HepG2 (cell line): ENCODE data around the gene SOX9. TPM values are rescaled to one million over a fixed set of nuclear protein-coding genes. Genes with fewer than 3 reads are reported as not detected.

ENCODE experiments used
- ATAC-seq: fragments of 200-7000 bp; cut with Tn5 transposase; 3 replicates; pipeline ENCODE4 v1.9.1; 2020; ENCODE audit warnings: mild to moderate bottlenecking, moderate library complexity
- BruUV-seq: library from RNA; stranded (reverse); fragments of 400-500 nt; replicated peaks from 2 replicates; lab custom pipeline; 2021; lab: Mats Ljungman, UMichigan
- CTCF ChIA-PET: fragments of 300-600 bp; formaldehyde crosslinking; extraction: SDS; loops from one replicate; lab custom pipeline; 2021; ENCODE audit warnings: low total read pairs, inconsistent platforms, low intra/inter-chr PET ratio; lab: Yijun Ruan, JAX
- POLR2A ChIA-PET: fragments of 350-600 bp; sonication (Branson Sonifier 250); formaldehyde crosslinking; loops from one replicate; lab custom pipeline; 2020; ENCODE audit warnings: antibody characterized with exemption, inconsistent platforms; lab: Yijun Ruan, JAX
- DNase-seq: peaks from one replicate; pipeline ENCODE4 v3.0.0-alpha.2; 2015; ENCODE audit warnings: low spot score
- FAIRE-seq: peaks from 3 replicates; lab custom pipeline; 2011; peaks lifted over from hg19 to GRCh38; lab: Jason Lieb, UNC
- H2AFZ ChIP-seq: one replicate; pipeline ENCODE4 v1.6.1; 2011; ENCODE audit warnings: low read length, inconsistent platforms
- H3K27ac ChIP-seq: fragments of 300-600 bp; 3 replicates; pipeline ENCODE4 v1.8.0; 2011; ENCODE audit warnings: mixed run types, mild to moderate bottlenecking, mixed read lengths, low read length, inconsistent platforms; ENCODE audit not compliant: insufficient read depth; ENCODE audit errors: extremely low read length
- H3K27me3 ChIP-seq, 2 experiments: fragments of 200-600 bp in 1 of 2; 2 replicates in 1 of 2; 3 replicates in 1 of 2; pipeline versions ENCODE4 v1.6.0 to v1.8.0; 2011; ENCODE audit warnings: low read length in 2 of 2, mild to moderate bottlenecking in 2 of 2, moderate library complexity in 2 of 2, inconsistent platforms in 1 of 2; ENCODE audit not compliant: insufficient read depth in 2 of 2, control insufficient read depth in 1 of 2
- H3K36me3 ChIP-seq, 2 experiments: fragments of 200-600 bp in 1 of 2; replicated peaks in 1 of 2; 2 replicates in 1 of 2; 3 replicates in 1 of 2; pipeline versions ENCODE4 v1.5.1 to v1.8.0; 2011; ENCODE audit warnings: low read length in 2 of 2, inconsistent platforms in 1 of 2; ENCODE audit not compliant: insufficient read depth in 2 of 2, control insufficient read depth in 1 of 2
- H3K4me1 ChIP-seq: 2 replicates; pipeline ENCODE4 v1.5.1; 2012; ENCODE audit warnings: low read length, inconsistent platforms; ENCODE audit not compliant: insufficient read depth
- H3K4me2 ChIP-seq: 2 replicates; pipeline ENCODE4 v1.6.0; 2011; ENCODE audit warnings: low read depth, low read length, inconsistent platforms
- H3K4me3 ChIP-seq, 3 experiments: fragments of 200-600 bp in 1 of 3; sonication (generic), shearing (Covaris generic) in 1 of 3; replicated peaks in 1 of 3; 2 replicates each; pipeline ENCODE4 v1.5.1; 2011 to 2016; ENCODE audit warnings: low read length in 3 of 3, inconsistent platforms in 2 of 3, low read depth in 2 of 3, mild to moderate bottlenecking in 2 of 3, control low read depth in 1 of 3, mixed read lengths in 1 of 3; ENCODE audit not compliant: insufficient read depth in 1 of 3
- H3K79me2 ChIP-seq: one replicate; pipeline ENCODE4 v1.6.1; 2011; ENCODE audit warnings: low read length, inconsistent platforms; ENCODE audit not compliant: insufficient read depth
- H3K9ac ChIP-seq: 2 replicates; pipeline ENCODE4 v1.6.0; 2011; ENCODE audit warnings: mild to moderate bottlenecking, low read depth, low read length, inconsistent platforms; ENCODE audit not compliant: insufficient read depth
- H3K9me3 ChIP-seq: 2 replicates; pipeline ENCODE4 v1.5.1; 2012; ENCODE audit warnings: mild to moderate bottlenecking, low read length
- H4K20me1 ChIP-seq: 2 replicates; pipeline ENCODE4 v1.6.0; 2011; ENCODE audit warnings: inconsistent platforms, mild to moderate bottlenecking, low read length, moderate library complexity; ENCODE audit not compliant: insufficient read depth
- BRF2 ChIP-seq: sonication (generic); formaldehyde crosslinking; IDR thresholded peaks from 2 replicates; pipeline ENCODE4 v1.8.1; 2022; ENCODE audit warnings: mild to moderate bottlenecking, missing genetic modification reagents
- CBX2 ChIP-seq, 2 experiments: fragments of 200-600 bp in 1 of 2; sonication (generic); formaldehyde crosslinking in 1 of 2; IDR thresholded peaks; 2 replicates each; pipeline versions ENCODE4 v1.7.0 to v1.8.1; 2018 to 2022; ENCODE audit warnings: low read depth in 2 of 2, low read length in 1 of 2, mild to moderate bottlenecking in 1 of 2, missing genetic modification reagents in 1 of 2
- CCDC6 ChIP-seq: sonication (generic); formaldehyde crosslinking; IDR thresholded peaks from 2 replicates; pipeline ENCODE4 v1.8.1; 2022; ENCODE audit warnings: mild to moderate bottlenecking, missing genetic modification reagents, moderate library complexity
- DBP ChIP-seq: sonication (generic); formaldehyde crosslinking; IDR thresholded peaks from 2 replicates; pipeline ENCODE4 v1.4.0; 2020; ENCODE audit warnings: missing genetic modification reagents; ENCODE audit errors: not compliant biosample characterization
- E2F1 ChIP-seq: sonication (generic); formaldehyde crosslinking; IDR thresholded peaks from 2 replicates; pipeline ENCODE4 v1.5.0; 2020; ENCODE audit warnings: missing genetic modification reagents
- GATAD2A ChIP-seq: IDR thresholded peaks from 2 replicates; pipeline ENCODE4 v1.6.1; 2016
- HNF1B ChIP-seq: sonication (generic); formaldehyde crosslinking; IDR thresholded peaks from 2 replicates; pipeline ENCODE4 v1.5.1; 2020; ENCODE audit warnings: mild to moderate bottlenecking, moderate library complexity, missing genetic modification reagents
- MEIS2 ChIP-seq: sonication (generic); formaldehyde crosslinking; IDR thresholded peaks from 2 replicates; pipeline ENCODE4 v1.9.0; 2021; ENCODE audit warnings: mild to moderate bottlenecking, missing genetic modification reagents
- MXD4 ChIP-seq: IDR thresholded peaks from 2 replicates; pipeline ENCODE4 v1.6.1; 2016; ENCODE audit warnings: mild to moderate bottlenecking, missing biosample characterization, missing genetic modification reagents
- PAF1 ChIP-seq: IDR thresholded peaks from 2 replicates; pipeline ENCODE4 v1.6.1; 2016; ENCODE audit warnings: missing genetic modification reagents, missing compliant biosample characterization
- POLR2A ChIP-seq, 2 experiments: IDR thresholded peaks; 2 replicates each; pipeline ENCODE4 v1.6.1; 2011; ENCODE audit warnings: low read depth in 2 of 2, low read length in 2 of 2, mild to moderate bottlenecking in 1 of 2, moderate library complexity in 1 of 2; ENCODE audit not compliant: insufficient read depth in 1 of 2
- RAD51 ChIP-seq: fragments of 450-650 bp; IDR thresholded peaks from 2 replicates; pipeline ENCODE4 v1.6.1; 2016; ENCODE audit warnings: borderline replicate concordance
- RBFOX2 ChIP-seq: fragments of 200-400 bp; formaldehyde crosslinking; IDR thresholded peaks from 2 replicates; pipeline ENCODE4 v1.6.1; 2017; ENCODE audit warnings: low read depth, mild to moderate bottlenecking, low read length
- RBM22 ChIP-seq: fragments of 200-400 bp; formaldehyde crosslinking; optimal IDR thresholded peaks from 2 replicates; pipeline ENCODE3; 2017; ENCODE audit warnings: mild to moderate bottlenecking, low read length, moderate library complexity
- TAF1 ChIP-seq: sonication (generic); formaldehyde crosslinking; IDR thresholded peaks from 2 replicates; pipeline ENCODE4 v1.4.0; 2020; ENCODE audit warnings: missing genetic modification reagents
- YEATS4 ChIP-seq: sonication (generic); formaldehyde crosslinking; IDR thresholded peaks from 2 replicates; pipeline ENCODE4 v1.4.0; 2020; ENCODE audit warnings: missing genetic modification reagents, borderline replicate concordance
- ZC3H13 ChIP-seq: sonication (generic); formaldehyde crosslinking; IDR thresholded peaks from 2 replicates; pipeline ENCODE4 v1.8.1; 2023; ENCODE audit warnings: mild to moderate bottlenecking, missing genetic modification reagents, moderate library complexity
- ZNF205 ChIP-seq: IDR thresholded peaks from 2 replicates; pipeline ENCODE4 v1.6.1; 2018; ENCODE audit warnings: missing biosample characterization, missing genetic modification reagents
- ZNF510 ChIP-seq: sonication (generic); formaldehyde crosslinking; IDR thresholded peaks from 2 replicates; pipeline ENCODE4 v1.4.0; 2020; ENCODE audit warnings: low read depth, mild to moderate bottlenecking, missing genetic modification reagents
- ZNF567 ChIP-seq: sonication (generic); formaldehyde crosslinking; IDR thresholded peaks from 2 replicates; pipeline ENCODE4 v1.8.1; 2023; ENCODE audit warnings: mild to moderate bottlenecking, missing genetic modification reagents, borderline replicate concordance
- ZNF569 ChIP-seq: sonication (generic); formaldehyde crosslinking; IDR thresholded peaks from 2 replicates; pipeline ENCODE4 v1.5.0; 2020; ENCODE audit warnings: mild to moderate bottlenecking, missing genetic modification reagents, moderate library complexity, borderline replicate concordance
- ZNF775 ChIP-seq: sonication (generic); formaldehyde crosslinking; IDR thresholded peaks from 2 replicates; pipeline ENCODE4 v1.4.0; 2020; ENCODE audit warnings: missing genetic modification reagents, mild to moderate bottlenecking, moderate library complexity, borderline replicate concordance
- in situ Hi-C: cut with HindIII; loops from 2 replicates; pipeline ENCODE4 v1.10.0; 2017; ENCODE audit warnings: low pct_unique_long_range_greater_than_20kb; ENCODE audit not compliant: extremely low pct_ligation_motif_present
- intact Hi-C: fragments of 100-400 bp; cut with micrococcal nuclease; formaldehyde crosslinking; loops from one replicate; pipeline ENCODE4 v1.10.0; 2022; ENCODE audit not compliant: unreplicated experiment
- polyA plus RNA-seq, 8 experiments: library from polyadenylated mRNA; depleted of rRNA in 3 of 8; stranded (reverse) in 7 of 8; unstranded in 1 of 8; fragments of >200 nt; fragmentation: Illumina TruSeq in 4 of 8; extraction: Trizol in 4 of 8; gene quantifications; 2 replicates each; pipeline versions ENCODE4 v1.2.1 to v1.2.3, GENCODE V29; 2011 to 2016; ENCODE audit warnings: low read depth in 4 of 8, missing spikeins in 1 of 8, mixed read lengths in 1 of 8; ENCODE audit not compliant: insufficient read depth in 1 of 8
- total RNA-seq, 5 experiments: library from RNA; depleted of rRNA; stranded (reverse); fragments of >200 nt; fragmentation: Illumina TruSeq; extraction: Trizol; gene quantifications; 2 replicates each; pipeline ENCODE4 v1.2.3, GENCODE V29; 2016; ENCODE audit warnings: low read depth in 1 of 5

SOX9 gene
- total and polyA plus RNA-seq, 2 of the 13 experiments (the other 11 are each of a cell fraction or from before 2014, with no cell fraction given): 16.1 to 27.6 TPM

- ChIA-PET POLR2A (interaction anchor here (0.7 to 6.9 kb wide), 8 partner anchors 18 to 414 kb away, joined by 3 to 96 read pairs (median 4); no protein-coding TSS in a partner anchor), CTCF (no interaction called here)
- ATAC-seq (no peak), FAIRE-seq (peak; percentile 18), DNase-seq (peak; percentile 32)
- H3K9me3 ChIP-seq: no peaks in the 10 kb centered on the region
- no peaks in the 10 kb centered on the region; a peak in 1 of 5 replicates for H3K27me3 ChIP-seq
- H3K4me3 ChIP-seq: peak overlapping the region; percentile 9 to 99 (median 22); a peak in 2 of 6 replicates
- intact Hi-C loops: loop anchor here (1.0 to 5.0 kb wide), 5 partner anchors 25 to 415 kb away; no protein-coding TSS in a partner anchor
- peak overlapping the region; percentile 25 for H3K27ac ChIP-seq
- H3K79me2 ChIP-seq: peaks cover 41% of the 10 kb centered on the region
- no peak overlapping the region for H2AFZ ChIP-seq
- BruUV-seq: no TSS peak
- H3K36me3 ChIP-seq: peaks cover 10 to 20% of the 10 kb centered on the region in 2 experiments
- H4K20me1 ChIP-seq: peaks cover 54% of the 10 kb centered on the region
- peak overlapping the region; percentile 56 for H3K4me2 ChIP-seq
- in situ Hi-C loops: no loop called here
- H3K4me1 ChIP-seq: peaks cover 46% of the 10 kb centered on the region
- no peak overlapping the region; the same call in 1 of the 2 replicates for H3K9ac ChIP-seq
- TF ChIP-seq BRF2 (no peak), RAD51 (no peak), DBP (CRISPR knock-in tag) (peak; percentile 39), RBFOX2 (no peak), RBM22 (peak; percentile 38), YEATS4 (CRISPR knock-in tag) (no peak), CCDC6 (CRISPR knock-in tag) (0 out of 2 replicates have a peak, but pooled peaks have one; percentile 15), ZNF510 (CRISPR knock-in tag) (peak; percentile 65; the same call in 1 of the 2 replicates), ZNF569 (CRISPR knock-in tag) (no peak), CBX2 (IDR thresholded peaks at IDR 0.05; ENCODE audit: low read depth, low read length) (no peak), CBX2 (CRISPR knock-in tag; IDR thresholded peaks at IDR 0.05; ENCODE audit: low read depth) (no peak), ZC3H13 (CRISPR knock-in tag) (peak; percentile 35), MEIS2 (CRISPR knock-in tag) (no peak), TAF1 (CRISPR knock-in tag) (no peak), ZNF205 (CRISPR knock-in tag) (no peak), E2F1 (CRISPR knock-in tag) (no peak), GATAD2A (CRISPR knock-in tag) (no peak), ZNF567 (CRISPR knock-in tag) (no peak), HNF1B (CRISPR knock-in tag) (no peak), ZNF775 (0 out of 2 replicates have a peak, but pooled peaks have one; percentile 11), PAF1 (peak; percentile 80; the same call in 1 of the 2 replicates), POLR2A (IDR thresholded peaks at IDR 0.05; ENCODE audit: insufficient read depth in 1 of 2, low read depth in 2 of 2, low read length in 2 of 2) (peak; percentile 35 to 58; a peak in 2 of 4 replicates), MXD4 (CRISPR knock-in tag) (no peak)
Measured at GRCh38 chr17:72125742-72126141, 4.9 kb downstream of the SOX9 start.
